ENCODE measurements around the gene ATP6V1E1. TPM values are rescaled to one million over a fixed set of nuclear protein-coding genes. Genes with fewer than 3 reads are reported as not detected.

The ATP6V1E1 gene
- polyA plus RNA-seq (2012; rRNA removed), result 140 and 195 TPM in 2 replicates
- 181 and 188 TPM in 2 replicates for polyA plus RNA-seq (2012; cell fraction: cytosol; rRNA removed)
- polyA plus RNA-seq (2012; cell fraction: nucleus; rRNA removed), result 68.3 and 108 TPM in 2 replicates

- Histone ChIP-seq H3K4me1 (ENCODE audit: control insufficient read depth in 1 of 2, insufficient read depth in 2 of 2, low read depth in 1 of 2, low read length in 1 of 2) (peaks cover 0 to 19% of the 10 kb centered on the region in 2 experiments; a peak in 1 of 4 replicates), H2AFZ (ENCODE audit: low read depth) (peak within 1 kb of the TSS; percentile 75), H3K79me2 (ENCODE audit: insufficient read depth) (peaks cover 68% of the 10 kb centered on the region), H3K27ac (ENCODE audit: low read depth in 2 of 2, low read length in 1 of 2) (peak within 1 kb of the TSS; percentile 72 to 89), H3K9me2 (no peaks in the 10 kb centered on the region), H4K20me1 (ENCODE audit: insufficient read depth) (peaks cover 18% of the 10 kb centered on the region), H3K9me3 (no peaks in the 10 kb centered on the region), H3K27me3 (ENCODE audit: insufficient read depth) (no peaks in the 10 kb centered on the region), H3K9ac (peak within 1 kb of the TSS; percentile 98), H3K4me2 (peak within 1 kb of the TSS; percentile 91), H3K36me3 (replicated peaks in 1 of 2; ENCODE audit: control insufficient read depth in 1 of 2, insufficient read depth in 2 of 2, low read length in 1 of 2) (peaks cover 0 to 14% of the 10 kb centered on the region in 2 experiments), H3F3A (replicated peaks; ENCODE audit: insufficient read depth) (peaks cover 25% of the 10 kb centered on the region), H3K4me3 (ENCODE audit: low read depth in 2 of 2, low read length in 1 of 2) (peak within 1 kb of the TSS; percentile 73 to 98)
- TF ChIP-seq SIN3A (IDR thresholded peaks at IDR 0.05; ENCODE audit: borderline replicate concordance, low read depth, low read length) (peak; percentile 12; the same call in 1 of the 2 replicates), TCF12 (IDR thresholded peaks at IDR 0.05) (no peak), GATA2 (CRISPR knock-in tag; IDR thresholded peaks at IDR 0.05) (0 out of 2 replicates have a peak, but pooled peaks have one; percentile 6), RFX5 (IDR thresholded peaks at IDR 0.05; ENCODE audit: low read length) (no peak), EP300 (IDR thresholded peaks at IDR 0.05; ENCODE audit: borderline replicate concordance in 1 of 2, low read depth in 1 of 2, low read length in 1 of 2) (no peak), GABPA (IDR thresholded peaks at IDR 0.05; ENCODE audit: low read depth) (peak; percentile 94), RAD21 (IDR thresholded peaks at IDR 0.05; ENCODE audit: low read length) (peak; percentile 12; the same call in 1 of the 2 replicates), FOSL2 (IDR thresholded peaks at IDR 0.05; ENCODE audit: borderline replicate concordance, low read depth) (no peak), NRF1 (IDR thresholded peaks at IDR 0.05; ENCODE audit: low read depth, low read length) (peak; percentile 45; the same call in 1 of the 2 replicates), POLR2AphosphoS5 (IDR thresholded peaks at IDR 0.05; ENCODE audit: low read depth, low read length) (peak; percentile 71), MXI1 (IDR thresholded peaks at IDR 0.05; ENCODE audit: low read depth, low read length) (peak; percentile 73), CHD2 (IDR thresholded peaks at IDR 0.05; ENCODE audit: low read length, partially characterized antibody) (peak; percentile 64), TAF1 (IDR thresholded peaks at IDR 0.05; ENCODE audit: borderline replicate concordance, low read depth, low read length) (peak; percentile 45), IRF3 (IDR thresholded peaks at IDR 0.05; ENCODE audit: low read depth, low read length) (no peak), ELF1 (IDR thresholded peaks at IDR 0.05) (peak; percentile 88)
- TF ChIP-seq, protein P1, sequence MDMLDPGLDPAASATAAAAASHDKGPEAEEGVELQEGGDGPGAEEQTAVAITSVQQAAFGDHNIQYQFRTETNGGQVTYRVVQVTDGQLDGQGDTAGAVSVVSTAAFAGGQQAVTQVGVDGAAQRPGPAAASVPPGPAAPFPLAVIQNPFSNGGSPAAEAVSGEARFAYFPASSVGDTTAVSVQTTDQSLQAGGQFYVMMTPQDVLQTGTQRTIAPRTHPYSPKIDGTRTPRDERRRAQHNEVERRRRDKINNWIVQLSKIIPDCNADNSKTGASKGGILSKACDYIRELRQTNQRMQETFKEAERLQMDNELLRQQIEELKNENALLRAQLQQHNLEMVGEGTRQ (IDR thresholded peaks at IDR 0.05; ENCODE audit: borderline replicate concordance, low read depth, low read length), result peak; percentile 94
- TF ChIP-seq, protein P2, sequence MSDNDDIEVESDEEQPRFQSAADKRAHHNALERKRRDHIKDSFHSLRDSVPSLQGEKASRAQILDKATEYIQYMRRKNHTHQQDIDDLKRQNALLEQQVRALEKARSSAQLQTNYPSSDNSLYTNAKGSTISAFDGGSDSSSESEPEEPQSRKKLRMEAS (IDR thresholded peaks at IDR 0.05; ENCODE audit: low read depth), result peak; percentile 63; the same call in 1 of the 2 replicates
- TF ChIP-seq, protein P3, sequence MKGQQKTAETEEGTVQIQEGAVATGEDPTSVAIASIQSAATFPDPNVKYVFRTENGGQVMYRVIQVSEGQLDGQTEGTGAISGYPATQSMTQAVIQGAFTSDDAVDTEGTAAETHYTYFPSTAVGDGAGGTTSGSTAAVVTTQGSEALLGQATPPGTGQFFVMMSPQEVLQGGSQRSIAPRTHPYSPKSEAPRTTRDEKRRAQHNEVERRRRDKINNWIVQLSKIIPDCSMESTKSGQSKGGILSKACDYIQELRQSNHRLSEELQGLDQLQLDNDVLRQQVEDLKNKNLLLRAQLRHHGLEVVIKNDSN (IDR thresholded peaks at IDR 0.05; ENCODE audit: borderline replicate concordance, low read depth), result peak; percentile 98
- ChIA-PET POLR2A (no interaction called here), CTCF (interaction anchor here (0.7 kb wide), 1 partner anchor 63 kb away, joined by 3 read pairs; no protein-coding TSS in a partner anchor)
- WGBS (ENCODE audit: low lambda C conversion rate), result under 1% methylated on average over 33 of the region's 45 CpGs
- DNase-seq, result peak; percentile 95
These were observed at the start of gene ATP6V1E1 for GRCh38 chr22:17628406-17629172. Gene ATP6V1E1, minus strand, starts transcription at chr22:17628749. Its CDS starts 114 bp downstream, at chr22:17628635.

Data from SK-N-SH (cell line).